A673 (cell line): ENCODE results near the gene OTX2. TPM values are rescaled to one million over a fixed set of nuclear protein-coding genes. Genes with fewer than 3 reads are reported as not detected.

ENCODE experiments used
- BruUV-seq: library from RNA; stranded (reverse); fragments of 400-500 nt; replicated peaks from 2 replicates; lab custom pipeline; 2021; lab: Mats Ljungman, UMichigan
- CTCF ChIA-PET: fragments of 300-600 bp; sonication (Branson Sonifier 250); formaldehyde crosslinking; loops from one replicate; lab custom pipeline; 2022; ENCODE audit warnings: antibody characterized with exemption; lab: Charles Lee
- POLR2A ChIA-PET: fragments of 300-600 bp; sonication (Branson Sonifier 250); formaldehyde crosslinking; loops from one replicate; lab custom pipeline; 2022; ENCODE audit warnings: antibody characterized with exemption; ENCODE audit not compliant: low non-redundant PET; lab: Charles Lee
- DNase-seq: peaks from one replicate; pipeline ENCODE4 v3.0.0-alpha.2; 2015; ENCODE audit warnings: low spot score
- H3K27ac ChIP-seq: fragments of 200-600 bp; sonication (generic); 2 replicates; pipeline ENCODE4 v1.5.1; 2016; ENCODE audit warnings: mixed run types, low read depth, mild to moderate bottlenecking, mixed read lengths, antibody characterized with exemption, low read length; ENCODE audit not compliant: poor library complexity, severe bottlenecking
- H3K27me3 ChIP-seq: fragments of 200-600 bp; sonication (generic); replicated peaks from 2 replicates; pipeline ENCODE4 v1.6.1; 2017; ENCODE audit warnings: mixed run types, low read depth, mild to moderate bottlenecking, mixed read lengths, antibody characterized with exemption, low read length; ENCODE audit not compliant: insufficient read depth, poor library complexity
- H3K36me3 ChIP-seq: fragments of 200-600 bp; sonication (generic); 2 replicates; pipeline ENCODE4 v1.6.1; 2016; ENCODE audit warnings: mixed run types, mild to moderate bottlenecking, mixed read lengths, antibody characterized with exemption, low read length; ENCODE audit not compliant: insufficient read depth, poor library complexity, severe bottlenecking
- H3K4me1 ChIP-seq: fragments of 200-600 bp; sonication (generic); 2 replicates; pipeline ENCODE4 v1.6.1; 2017; ENCODE audit warnings: mixed run types, mild to moderate bottlenecking, mixed read lengths, antibody characterized with exemption, low read length; ENCODE audit not compliant: insufficient read depth, poor library complexity, severe bottlenecking
- H3K4me3 ChIP-seq: fragments of 200-600 bp; sonication (generic); 2 replicates; pipeline ENCODE4 v1.5.1; 2016; ENCODE audit warnings: low read depth, mixed run types, mild to moderate bottlenecking, mixed read lengths, low read length; ENCODE audit not compliant: poor library complexity, severe bottlenecking
- H3K9me3 ChIP-seq: fragments of 200-600 bp; sonication (generic); 2 replicates; pipeline ENCODE4 v1.6.1; 2016; ENCODE audit warnings: mixed run types, low read depth, mild to moderate bottlenecking, mixed read lengths, antibody characterized with exemption, low read length; ENCODE audit not compliant: poor library complexity, severe bottlenecking
- CTCF ChIP-seq: fragments of 300-800, 200-600 bp; sonication (generic); conservative IDR thresholded peaks from 2 replicates; pipeline ENCODE4 v1.5.1; 2017; ENCODE audit warnings: low read depth, mild to moderate bottlenecking, antibody characterized with exemption, low read length, moderate library complexity, mixed read lengths
- EZH2 ChIP-seq: fragments of 200-600 bp; sonication (generic); IDR thresholded peaks from 2 replicates; pipeline ENCODE4 v1.6.1; 2017; ENCODE audit warnings: borderline replicate concordance, low read depth, mild to moderate bottlenecking, mixed read lengths, antibody characterized with exemption, low read length; ENCODE audit not compliant: poor library complexity, severe bottlenecking
- intact Hi-C: fragments of 100-400 bp; cut with micrococcal nuclease; formaldehyde crosslinking; loops from one replicate; pipeline ENCODE4 v1.10.0; 2022; ENCODE audit not compliant: unreplicated experiment
- total RNA-seq: library from RNA; stranded (reverse); gene quantifications from 2 replicates; pipeline ENCODE4 v1.2.3, GENCODE V29; 2021

OTX2 gene
- total RNA-seq, 1 experiment from 2014 or later, result 129 TPM

GRCh38 chr14:56760164-56760914 is 49.9 kb downstream of the OTX2 start:
- H3K36me3 ChIP-seq, result no peaks in the 10 kb centered on the region
- ChIA-PET CTCF (no interaction called here), POLR2A (interaction anchor here (0.7 kb wide), 1 partner anchor 268 kb away, joined by 3 read pairs; no protein-coding TSS in a partner anchor)
- no peaks in the 10 kb centered on the region for H3K27me3 ChIP-seq
- no peak overlapping the region for H3K4me3 ChIP-seq
- peaks cover 28% of the 10 kb centered on the region for H3K4me1 ChIP-seq
- peak; percentile 82 for DNase-seq
- no peaks in the 10 kb centered on the region for H3K9me3 ChIP-seq
- H3K27ac ChIP-seq, result no peak overlapping the region
- no TSS peak for BruUV-seq
- intact Hi-C loops, result no loop called here
- TF ChIP-seq CTCF (no peak), EZH2 (no peak)

GRCh38 chr14:56759633-56760032 is 50.6 kb downstream of the OTX2 start:
- TF ChIP-seq CTCF (no peak), EZH2 (no peak)
- DNase-seq, result no peak
- BruUV-seq, result no TSS peak
- H3K9me3 ChIP-seq, result no peaks in the 10 kb centered on the region
- no peak overlapping the region for H3K4me3 ChIP-seq
- ChIA-PET POLR2A (interaction anchor here (0.7 kb wide), 1 partner anchor 269 kb away, joined by 3 read pairs; no protein-coding TSS in a partner anchor), CTCF (no interaction called here)
- peaks cover 28% of the 10 kb centered on the region for H3K4me1 ChIP-seq
- intact Hi-C loops, result no loop called here
- H3K36me3 ChIP-seq, result no peaks in the 10 kb centered on the region
- peak overlapping the region; percentile 12 for H3K27ac ChIP-seq
- H3K27me3 ChIP-seq, result no peaks in the 10 kb centered on the region

GRCh38 chr14:56759094-56759493 is 51.2 kb downstream of the OTX2 start:
- ChIA-PET POLR2A (no interaction called here), CTCF (no interaction called here)
- BruUV-seq, result no TSS peak
- H3K9me3 ChIP-seq, result no peaks in the 10 kb centered on the region
- DNase-seq, result no peak
- TF ChIP-seq CTCF, result no peak
- no peak for TF ChIP-seq EZH2
- H3K36me3 ChIP-seq, result no peaks in the 10 kb centered on the region
- H3K4me3 ChIP-seq, result no peak overlapping the region
- intact Hi-C loops, result no loop called here
- no peaks in the 10 kb centered on the region for H3K27me3 ChIP-seq
- H3K4me1 ChIP-seq, result peaks cover 28% of the 10 kb centered on the region
- no peak overlapping the region for H3K27ac ChIP-seq
